Stimulated activated CD4-positive, alpha-beta T cell treated with anti-CD3 and anti-CD28 coated beads, Interleukin-1b, Interleukin-23, amount 100 ng/mL, for 1 hour (primary cell): ENCODE measurements around the gene TIMP4.

Source experiments
- DNase-seq, 2 donors: peaks; one replicate each; pipeline ENCODE4 v3.0.0-alpha.2; 2020; ENCODE audit warnings: low read depth in 2 of 2

Gene TIMP4

GRCh38 chr3:12185172-12185710, 26.5 kb upstream of the TIMP4 start:
- no peak for DNase-seq

DNA sequence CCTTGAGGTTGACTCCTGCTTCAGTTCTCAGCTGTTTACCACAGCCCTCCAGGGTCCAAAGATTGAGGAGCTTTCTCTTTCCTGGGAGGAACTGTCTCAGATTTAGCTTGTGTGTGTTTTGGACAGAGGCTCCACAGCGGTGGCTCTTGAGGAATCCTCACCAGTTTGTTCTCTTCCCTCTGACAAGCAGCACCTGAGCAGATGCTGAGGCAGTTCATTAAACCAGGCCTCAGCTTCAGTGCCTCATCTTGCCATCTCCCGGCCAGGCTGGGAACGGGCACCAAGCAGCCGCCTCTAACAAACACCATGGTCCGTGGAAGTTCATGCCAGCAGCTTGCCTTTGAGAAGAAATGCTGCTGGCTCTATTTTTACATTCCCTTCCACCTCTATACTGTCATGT, 25.8 kb upstream of the TIMP4 start:
- no peak for DNase-seq

DNA sequence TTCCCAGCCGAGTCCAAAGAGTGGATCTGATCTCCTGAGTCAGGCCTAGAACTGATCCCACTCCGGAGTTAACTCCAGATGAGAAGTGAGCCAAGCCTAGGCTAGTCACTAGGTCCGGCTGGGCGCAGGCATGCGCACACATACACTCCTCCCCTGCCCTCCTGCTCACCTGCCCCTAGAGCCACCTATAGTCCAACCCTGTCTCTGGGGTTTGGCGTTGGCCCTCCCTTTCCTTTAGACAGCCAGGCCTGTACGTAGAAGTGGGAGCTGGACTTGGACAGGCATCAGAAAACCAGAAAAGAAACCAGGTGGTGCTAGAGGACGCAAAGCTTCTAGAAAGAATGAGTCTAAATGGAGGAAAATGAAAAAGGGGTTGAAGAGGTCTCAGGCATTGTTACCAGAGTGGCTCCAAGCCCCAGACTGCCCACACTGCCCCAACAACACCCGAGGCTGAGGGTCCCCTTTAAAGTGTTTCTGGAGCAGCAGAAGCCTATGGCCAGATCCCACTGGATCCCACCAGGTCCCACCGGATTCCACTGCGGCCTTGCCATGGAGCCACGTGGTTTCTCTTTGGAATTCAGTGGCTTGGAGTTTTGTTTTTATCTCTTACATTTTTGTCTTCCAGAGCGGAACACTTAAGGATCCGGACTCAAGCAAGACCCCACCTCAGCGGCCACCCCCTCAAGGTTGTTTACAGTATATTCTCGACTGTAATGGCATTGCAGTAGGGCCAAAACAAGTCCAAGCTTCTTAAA, 24.2 kb upstream of the TIMP4 start:
- DNase-seq = no peak

GRCh38 chr3:12181806-12182205, 23.1 kb upstream of the TIMP4 start:
- no peak for DNase-seq

DNA sequence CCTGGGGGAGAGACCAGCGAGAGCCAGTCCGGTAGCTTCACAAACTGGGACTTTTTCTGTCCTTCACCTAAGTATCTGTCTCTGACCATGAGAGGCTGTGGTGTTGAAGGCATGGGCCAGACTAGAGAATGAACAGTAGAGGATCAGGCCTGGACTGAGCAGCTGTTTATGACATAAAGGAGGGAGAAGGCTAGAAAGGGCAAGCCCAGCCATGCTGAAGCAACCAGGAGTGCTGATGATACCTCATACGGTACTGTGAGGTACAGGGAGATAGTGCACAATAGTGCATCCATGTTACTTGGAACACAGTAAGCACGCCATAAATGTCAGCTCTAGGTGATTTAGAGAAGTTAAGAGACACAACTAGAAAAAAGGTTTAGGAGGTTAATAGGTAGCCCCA, 22.6 kb upstream of the TIMP4 start:
- DNase-seq = no peak

GRCh38 chr3:12180631-12181030, 21.9 kb upstream of the TIMP4 start:
- DNase-seq = no peak

GRCh38 chr3:12180218-12180617, 21.5 kb upstream of the TIMP4 start:
- DNase-seq = no peak

GRCh38 chr3:12179441-12179840, 20.7 kb upstream of the TIMP4 start:
- no peak for DNase-seq

DNA sequence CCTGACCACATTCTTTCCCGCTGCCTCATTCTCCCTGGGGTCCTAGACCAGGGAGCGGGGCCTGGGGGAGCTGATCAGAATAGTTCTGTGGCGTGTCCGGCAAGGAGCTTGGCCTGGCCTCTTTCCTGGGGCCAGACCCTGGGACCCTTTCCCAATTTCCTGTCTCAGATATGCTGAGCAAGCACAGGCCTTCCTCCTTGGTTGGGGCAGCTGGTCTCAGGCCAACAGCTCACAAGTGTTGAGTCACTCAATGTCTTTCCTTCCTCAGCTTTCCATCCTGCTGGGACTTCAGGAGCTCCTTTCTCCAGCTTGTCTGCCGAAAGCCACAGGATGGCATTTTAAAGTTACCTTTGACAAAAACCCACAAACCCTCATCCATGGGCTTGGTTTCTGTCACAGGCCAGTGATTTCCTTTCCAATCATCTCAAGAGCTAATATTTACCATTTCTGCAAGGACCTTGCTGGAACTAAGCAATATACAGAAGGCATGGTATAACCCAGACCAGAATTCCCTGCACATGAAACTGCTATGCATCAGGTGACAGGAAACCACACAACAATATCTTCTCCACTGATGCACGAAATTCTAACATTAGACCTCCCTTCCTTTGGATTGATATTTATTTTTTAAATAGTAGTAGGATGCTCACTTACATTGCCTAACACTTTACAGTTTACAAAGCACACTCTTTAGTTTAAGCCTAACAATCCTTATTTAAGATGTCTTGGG, 19.5 kb upstream of the TIMP4 start:
- DNase-seq = no peak

GRCh38 chr3:12177126-12177525, 18.4 kb upstream of the TIMP4 start:
- no peak for DNase-seq

DNA sequence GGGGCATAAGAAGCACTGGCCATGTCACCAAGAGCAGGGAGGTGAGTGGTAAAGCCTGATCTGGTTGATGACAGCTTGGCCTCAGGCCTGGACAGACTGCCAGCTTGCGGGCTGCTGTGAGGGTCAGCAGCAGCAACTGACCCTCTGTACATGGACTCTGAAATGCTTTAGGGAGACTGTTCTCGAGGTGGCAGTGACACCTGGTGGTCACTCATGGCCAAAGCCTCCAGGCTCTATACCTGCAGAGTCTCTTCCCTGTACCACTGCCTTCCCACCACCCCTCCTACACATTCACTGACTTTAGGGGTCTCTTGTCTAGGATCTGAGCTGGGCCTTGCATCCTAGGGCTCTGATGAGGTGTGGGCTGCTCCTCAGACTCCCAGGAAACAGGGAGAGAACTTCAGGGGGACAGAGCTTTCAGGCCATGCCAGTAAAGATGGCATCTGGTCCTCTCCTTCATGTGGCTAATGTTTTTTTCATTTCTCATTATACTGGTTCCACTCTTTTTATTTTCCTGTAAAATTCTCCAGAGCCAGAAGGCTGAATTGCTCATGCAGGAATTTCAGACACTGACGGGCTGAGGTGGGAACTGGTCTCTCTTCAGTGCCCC, 17.2 kb upstream of the TIMP4 start:
- no peak for DNase-seq

DNA sequence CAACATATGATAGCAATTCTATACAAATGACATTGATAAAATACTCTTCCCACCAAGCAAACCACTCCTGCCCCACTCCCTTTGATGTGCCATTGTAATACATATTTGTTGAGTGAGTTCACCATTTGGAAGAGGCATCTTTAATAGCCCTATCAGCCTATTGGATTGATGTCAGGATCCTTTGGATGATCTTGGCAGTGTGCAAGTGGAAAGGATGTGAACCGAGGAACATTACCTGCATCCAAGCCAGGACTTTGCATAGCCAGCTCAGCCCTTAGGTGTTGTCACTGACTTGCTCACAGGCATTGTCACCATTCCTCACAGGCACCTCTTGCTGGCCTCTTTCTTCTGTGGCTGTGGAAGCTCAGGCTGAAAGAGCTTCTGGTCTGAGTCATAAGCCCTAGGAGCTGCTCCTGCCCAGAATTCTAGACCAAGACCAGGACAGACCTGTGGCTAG, 16.5 kb upstream of the TIMP4 start:
- no peak for DNase-seq

GRCh38 chr3:12170207-12170606, 11.5 kb upstream of the TIMP4 start:
- DNase-seq = no peak

DNA sequence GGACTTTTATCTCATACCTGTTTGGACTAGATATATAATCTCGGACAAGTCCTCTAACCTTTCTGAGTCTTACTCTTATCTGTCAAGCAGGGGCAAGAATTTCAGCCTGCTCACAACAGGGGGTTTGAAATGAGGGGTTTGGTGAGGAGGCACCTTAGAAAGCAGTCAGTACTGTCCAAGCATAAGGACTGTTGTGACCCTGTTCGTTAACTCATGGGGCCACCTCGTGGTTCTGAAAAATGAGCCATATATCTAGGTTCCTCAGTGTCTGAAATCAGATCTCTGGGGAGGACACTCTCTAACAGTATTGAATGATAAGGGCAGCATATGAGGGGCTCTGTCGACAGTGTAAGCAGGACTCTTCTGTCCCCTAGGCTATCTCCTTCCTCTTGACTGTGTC, 7.2 kb upstream of the TIMP4 start:
- no peak for DNase-seq

DNA sequence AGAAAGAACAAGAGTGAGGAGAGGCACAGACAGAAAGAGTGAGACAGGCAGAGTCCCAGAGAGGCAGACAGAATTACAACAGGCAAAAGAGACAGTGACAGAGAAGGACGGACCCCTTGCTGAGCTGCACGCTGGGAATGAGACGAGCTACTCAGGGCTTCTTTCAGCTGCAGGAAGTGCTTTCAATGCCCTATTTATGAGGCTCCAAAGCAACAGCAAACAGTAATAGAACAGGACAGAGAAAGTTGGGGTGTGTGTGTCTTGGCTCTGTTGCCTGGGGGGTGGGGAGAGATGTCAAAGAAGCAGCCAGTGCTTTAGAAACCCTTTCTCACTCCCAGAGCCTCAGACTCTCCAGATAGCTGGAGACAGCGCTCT, 502 bp upstream of the TIMP4 start:
- DNase-seq = no peak

DNA sequence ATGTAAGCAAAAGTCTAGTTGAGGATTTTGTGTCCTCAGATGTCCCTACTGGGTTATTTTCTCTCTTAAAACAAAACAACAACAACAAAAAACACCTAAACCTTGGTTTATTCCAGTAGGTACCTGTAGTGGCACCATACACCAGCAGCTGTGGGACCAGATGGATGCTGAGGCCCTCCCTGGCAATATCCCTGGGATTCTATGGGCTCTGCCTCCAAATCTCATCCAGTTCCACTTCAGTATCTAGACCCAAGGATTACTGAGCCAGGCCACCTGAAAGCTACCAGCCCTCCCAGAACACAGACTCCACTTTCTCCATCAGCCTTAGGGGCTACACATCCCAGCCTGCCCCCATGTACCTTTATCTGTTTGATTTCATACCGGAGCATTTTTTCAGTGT, 1.7 kb downstream of the TIMP4 start:
- no peak for DNase-seq

- DNase-seq = no peak
These were observed 2.9 kb downstream of the TIMP4 start for GRCh38 chr3:12155828-12156227.

DNA sequence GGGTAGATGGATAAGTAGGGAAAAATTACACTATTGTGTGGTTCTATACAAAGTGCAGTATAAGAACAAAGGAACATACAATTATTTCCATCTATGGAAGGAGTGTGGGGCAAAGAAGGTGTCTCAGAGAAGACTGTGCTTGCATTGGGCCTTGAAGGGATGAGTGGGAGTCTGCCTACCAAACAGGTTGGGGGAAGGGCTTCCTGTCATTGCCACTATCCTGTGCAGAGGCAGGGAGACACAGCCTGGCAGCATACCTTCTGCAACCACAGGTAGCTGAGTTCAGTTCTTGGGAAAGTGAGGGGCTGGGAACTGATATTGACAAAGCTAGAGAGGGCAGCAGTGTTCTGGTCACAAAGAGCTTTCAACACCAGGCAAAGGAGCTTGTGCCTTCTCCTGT, 3.4 kb downstream of the TIMP4 start:
- no peak for DNase-seq

DNA sequence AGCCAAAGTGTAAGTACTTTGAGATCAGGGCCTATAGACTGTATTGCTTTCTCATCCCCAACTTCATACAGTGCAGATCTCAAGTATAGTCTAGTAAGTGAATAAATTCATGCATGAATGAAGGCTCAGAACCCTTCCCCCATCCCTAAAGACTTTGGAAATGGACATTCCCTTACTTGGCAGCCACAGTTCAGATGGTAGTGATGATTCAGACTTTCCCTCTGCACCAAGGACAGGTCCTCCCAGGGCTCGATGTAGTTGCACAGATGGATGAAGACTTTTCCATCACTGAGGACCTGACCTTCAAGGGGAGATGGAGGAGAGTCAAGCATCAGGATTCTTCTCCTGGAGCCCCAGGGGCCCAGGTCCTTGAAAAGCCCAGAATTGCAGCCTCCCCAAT, 4.6 kb downstream of the TIMP4 start:
- DNase-seq = no peak

DNA sequence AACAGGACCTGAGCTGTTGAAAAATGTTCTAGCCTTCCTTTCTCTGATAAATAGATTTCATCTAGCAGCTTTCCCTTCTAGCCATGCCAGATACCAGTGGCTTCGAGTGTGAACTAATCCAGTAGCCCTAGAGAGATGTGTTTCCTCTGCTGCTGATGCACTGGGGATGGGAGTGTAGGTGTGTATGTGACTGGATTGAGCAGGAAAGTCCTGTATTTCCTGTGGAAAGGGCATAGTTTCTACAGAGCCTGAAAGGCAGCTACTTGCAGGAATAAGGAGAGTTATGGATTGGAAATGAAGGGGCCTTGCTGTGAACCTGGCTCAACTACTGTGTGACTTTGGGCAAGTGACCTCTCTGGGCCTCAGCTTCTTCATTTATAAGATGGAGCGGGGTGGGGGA, 8.6 kb downstream of the TIMP4 start:
- DNase-seq = no peak

- no peak for DNase-seq
These were observed 9.7 kb downstream of the TIMP4 start for GRCh38 chr3:12149029-12149428.

DNA sequence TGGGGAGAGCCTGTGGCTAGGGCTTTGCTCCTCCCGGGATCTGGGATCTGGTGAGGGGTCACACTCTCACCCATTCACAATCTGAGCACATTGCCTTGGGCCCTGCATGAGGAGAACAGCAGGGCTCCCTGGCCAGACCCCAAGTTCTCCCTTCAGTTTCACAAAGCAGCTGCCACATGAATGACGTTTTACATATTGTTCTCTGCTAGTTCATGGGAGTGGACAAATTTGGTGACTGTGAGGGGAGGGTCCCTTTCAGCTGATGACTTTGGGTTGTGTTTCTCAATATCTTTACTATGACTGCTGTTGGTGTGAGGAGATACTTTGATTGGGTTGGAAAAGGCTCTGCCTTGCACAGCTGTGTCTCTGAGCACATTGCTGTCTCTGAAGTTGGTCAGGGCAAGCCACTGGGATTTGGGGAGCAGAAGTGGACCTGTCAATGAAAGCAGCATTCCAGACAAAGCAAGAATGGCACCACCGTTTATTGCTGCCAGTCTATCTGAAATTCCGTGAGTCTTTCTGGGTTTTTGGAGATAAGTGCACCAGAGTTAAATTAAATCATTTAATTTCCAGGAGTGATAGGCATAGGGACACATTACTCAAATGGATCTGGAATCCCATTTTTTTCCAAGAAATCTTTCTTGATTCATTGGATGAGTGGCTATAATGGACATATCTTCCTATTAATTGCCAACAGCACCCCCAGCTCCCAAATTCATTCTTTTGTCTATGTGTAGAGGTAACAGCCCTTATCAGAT, 10.3 kb downstream of the TIMP4 start:
- DNase-seq = no peak
